ENCODE measurements around the gene PHYHD1. TPM values are rescaled to one million over a fixed set of nuclear protein-coding genes. Genes with fewer than 3 reads are reported as not detected.

The PHYHD1 gene
- total RNA-seq, 1 experiment from 2014 or later, result 0.32 TPM

GRCh38 chr9:128929560-128929959, 8.8 kb downstream of the PHYHD1 start:
- ChIA-PET RAD21 (ENCODE audit: low non-redundant PET in 1 of 2, low total read pairs in 2 of 2, uncharacterized antibody in 2 of 2, unreplicated experiment in 2 of 2) (no interaction called here), CTCF (interaction anchor here (0.9 to 3.5 kb wide), 4 partner anchors 66 to 196 kb away, joined by 4 to 20 read pairs (median 10); partner anchors contain the start of gene ENDOG), POLR2A (no interaction called here)
- H3K4me2 ChIP-seq (ENCODE audit: low read length), result no peak overlapping the region
- no peak for DNase-seq (ENCODE audit: low read depth, low spot score)
- no peaks in the 10 kb centered on the region for H3K79me2 ChIP-seq (ENCODE audit: insufficient read depth, low read length)
- H2AFZ ChIP-seq (ENCODE audit: low read depth, low read length, poor library complexity, severe bottlenecking), result no peak overlapping the region
- H3K4me3 ChIP-seq (replicated peaks in 1 of 2; ENCODE audit: low read depth in 1 of 2, low read length in 2 of 2), result no peak overlapping the region
- no peaks in the 10 kb centered on the region for H3K27me3 ChIP-seq (ENCODE audit: insufficient read depth, low read length)
- TF ChIP-seq YY1 (IDR thresholded peaks at IDR 0.05; ENCODE audit: extremely low read depth, insufficient replicate concordance, low read depth, low read length), result no peak
- no peak for TF ChIP-seq CEBPB (IDR thresholded peaks at IDR 0.05; ENCODE audit: low read depth)
- no peak for TF ChIP-seq EGR1 (IDR thresholded peaks at IDR 0.05; ENCODE audit: low read depth)
- TF ChIP-seq, protein P1, sequence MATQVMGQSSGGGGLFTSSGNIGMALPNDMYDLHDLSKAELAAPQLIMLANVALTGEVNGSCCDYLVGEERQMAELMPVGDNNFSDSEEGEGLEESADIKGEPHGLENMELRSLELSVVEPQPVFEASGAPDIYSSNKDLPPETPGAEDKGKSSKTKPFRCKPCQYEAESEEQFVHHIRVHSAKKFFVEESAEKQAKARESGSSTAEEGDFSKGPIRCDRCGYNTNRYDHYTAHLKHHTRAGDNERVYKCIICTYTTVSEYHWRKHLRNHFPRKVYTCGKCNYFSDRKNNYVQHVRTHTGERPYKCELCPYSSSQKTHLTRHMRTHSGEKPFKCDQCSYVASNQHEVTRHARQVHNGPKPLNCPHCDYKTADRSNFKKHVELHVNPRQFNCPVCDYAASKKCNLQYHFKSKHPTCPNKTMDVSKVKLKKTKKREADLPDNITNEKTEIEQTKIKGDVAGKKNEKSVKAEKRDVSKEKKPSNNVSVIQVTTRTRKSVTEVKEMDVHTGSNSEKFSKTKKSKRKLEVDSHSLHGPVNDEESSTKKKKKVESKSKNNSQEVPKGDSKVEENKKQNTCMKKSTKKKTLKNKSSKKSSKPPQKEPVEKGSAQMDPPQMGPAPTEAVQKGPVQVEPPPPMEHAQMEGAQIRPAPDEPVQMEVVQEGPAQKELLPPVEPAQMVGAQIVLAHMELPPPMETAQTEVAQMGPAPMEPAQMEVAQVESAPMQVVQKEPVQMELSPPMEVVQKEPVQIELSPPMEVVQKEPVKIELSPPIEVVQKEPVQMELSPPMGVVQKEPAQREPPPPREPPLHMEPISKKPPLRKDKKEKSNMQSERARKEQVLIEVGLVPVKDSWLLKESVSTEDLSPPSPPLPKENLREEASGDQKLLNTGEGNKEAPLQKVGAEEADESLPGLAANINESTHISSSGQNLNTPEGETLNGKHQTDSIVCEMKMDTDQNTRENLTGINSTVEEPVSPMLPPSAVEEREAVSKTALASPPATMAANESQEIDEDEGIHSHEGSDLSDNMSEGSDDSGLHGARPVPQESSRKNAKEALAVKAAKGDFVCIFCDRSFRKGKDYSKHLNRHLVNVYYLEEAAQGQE (IDR thresholded peaks at IDR 0.05; ENCODE audit: low read depth), result no peak
- no peak for TF ChIP-seq EZH2phosphoT487 (IDR thresholded peaks at IDR 0.05; ENCODE audit: borderline replicate concordance)
- TF ChIP-seq ATF3 (IDR thresholded peaks at IDR 0.05), result no peak
- TF ChIP-seq MAX (IDR thresholded peaks at IDR 0.05), result no peak
- TF ChIP-seq SP1 (IDR thresholded peaks at IDR 0.05; ENCODE audit: low read depth), result no peak
- TF ChIP-seq EZH2 (IDR thresholded peaks at IDR 0.05), result no peak
- TF ChIP-seq ZFX (IDR thresholded peaks at IDR 0.05), result no peak
- no peak for TF ChIP-seq CBX3 (IDR thresholded peaks at IDR 0.05; ENCODE audit: low read depth)
- TF ChIP-seq FOSL1 (IDR thresholded peaks at IDR 0.05; ENCODE audit: low read depth), result no peak
- no peak for TF ChIP-seq ELF1 (IDR thresholded peaks at IDR 0.05; ENCODE audit: borderline replicate concordance, low read depth)
- no peak for TF ChIP-seq POLR2AphosphoS5 (IDR thresholded peaks at IDR 0.05; ENCODE audit: low read depth, low read length)
- intact Hi-C loops (cut with micrococcal nuclease), result loop anchor here (5.0 kb wide), 1 partner anchor 282 kb away; no protein-coding TSS in a partner anchor
- H3K4me1 ChIP-seq (ENCODE audit: control insufficient read depth in 1 of 2, insufficient read depth in 2 of 2, low read length in 2 of 2), result peaks cover 4 to 10% of the 10 kb centered on the region in 2 experiments; a peak in 3 of 4 replicates
- H4K20me1 ChIP-seq (ENCODE audit: insufficient read depth), result no peaks in the 10 kb centered on the region
- no peaks in the 10 kb centered on the region for H3K9me3 ChIP-seq (ENCODE audit: control insufficient read depth in 1 of 2, insufficient read depth in 1 of 2, low read depth in 1 of 2, low read length in 2 of 2)
- no peak overlapping the region for H3K27ac ChIP-seq (ENCODE audit: low read depth, low read length)
- no peaks in the 10 kb centered on the region for H3K36me3 ChIP-seq (ENCODE audit: control insufficient read depth in 1 of 2, insufficient read depth in 2 of 2, low read length in 2 of 2)
- no peak for ATAC-seq
- H3K9me2 ChIP-seq (ENCODE audit: insufficient read depth), result no peaks in the 10 kb centered on the region
- no TSS peak for BruUV-seq (replicated peaks)
- H3K9ac ChIP-seq (ENCODE audit: low read length), result no peak overlapping the region

Data from HCT116 (cell line).